Measurements from ENCODE around the gene CDX1. TPM values are rescaled to one million over a fixed set of nuclear protein-coding genes. Genes with fewer than 3 reads are reported as not detected.

CDX1 gene
- total RNA-seq, 1 experiment from 2014 or later = not detected

- no peak for TF ChIP-seq CTCF (IDR thresholded peaks at IDR 0.05; ENCODE audit: unreplicated experiment)
- no peaks in the 10 kb centered on the region for H3K9me3 Mint-ChIP-seq (ENCODE audit: low read depth, unreplicated experiment)
- CTCF ChIA-PET = interaction anchor here (0.6 kb wide), 1 partner anchor 277 kb away, joined by 5 read pairs; no protein-coding TSS in a partner anchor
- H3K27ac Mint-ChIP-seq (ENCODE audit: unreplicated experiment) = no peak overlapping the region
- no peaks in the 10 kb centered on the region for H3K36me3 Mint-ChIP-seq (ENCODE audit: insufficient read depth, unreplicated experiment)
- intact Hi-C loops (cut with micrococcal nuclease; ENCODE audit: unreplicated experiment) = no loop called here
- no peak for DNase-seq
- BruUV-seq (replicated peaks) = no TSS peak
- no peak overlapping the region for H3K4me3 Mint-ChIP-seq (ENCODE audit: low read depth, unreplicated experiment)
- peaks cover 60% of the 10 kb centered on the region for H3K27me3 Mint-ChIP-seq (ENCODE audit: unreplicated experiment)
- H3K4me1 Mint-ChIP-seq (ENCODE audit: low read depth, unreplicated experiment) = peaks cover 10% of the 10 kb centered on the region
These were observed 9.4 kb upstream of the CDX1 start for GRCh38 chr5:150157168-150157567.

DNA sequence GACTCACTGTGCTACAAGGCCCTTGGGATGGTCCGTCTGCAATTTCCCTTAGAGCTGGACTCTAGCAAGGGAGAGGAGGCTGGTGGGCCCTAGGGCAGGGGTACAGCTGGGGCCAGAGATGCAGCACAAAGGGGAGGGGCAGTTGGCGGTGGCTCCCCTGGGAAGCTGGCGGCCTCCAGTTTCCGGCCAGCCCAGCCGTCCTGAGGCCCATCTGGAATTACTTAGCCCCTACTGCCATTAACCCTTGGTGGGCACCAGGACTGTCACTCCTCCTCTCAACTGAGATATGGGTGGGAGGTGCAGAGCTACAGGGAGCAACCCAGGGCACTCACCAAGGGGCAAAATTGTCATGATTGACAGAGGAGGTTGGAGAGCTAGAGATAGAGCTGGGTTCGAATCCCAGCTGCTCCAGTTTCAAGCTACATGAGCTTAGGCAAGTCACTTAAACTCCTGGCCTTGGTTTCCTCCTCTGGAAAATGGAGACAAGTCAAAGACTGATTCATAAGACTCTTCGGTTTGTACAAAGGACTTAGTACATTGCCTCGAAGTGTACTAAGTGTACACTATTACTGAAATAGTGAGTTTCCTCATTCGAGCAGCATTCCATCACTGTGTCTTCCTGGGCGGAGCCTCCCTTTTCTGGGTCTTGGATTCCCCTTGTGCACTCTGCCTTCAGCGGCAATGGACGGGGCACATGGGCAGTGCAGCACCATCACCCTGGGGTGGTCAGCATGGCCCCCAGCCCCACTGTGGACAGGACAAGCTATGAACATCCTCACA, 8.2 kb upstream of the CDX1 start:
- H3K4me3 Mint-ChIP-seq (ENCODE audit: low read depth, unreplicated experiment) = no peak overlapping the region
- no peak for TF ChIP-seq CTCF (IDR thresholded peaks at IDR 0.05; ENCODE audit: unreplicated experiment)
- CTCF ChIA-PET = interaction anchor here (1.2 kb wide), 1 partner anchor 60 kb away, joined by 4 read pairs; no protein-coding TSS in a partner anchor
- H3K36me3 Mint-ChIP-seq (ENCODE audit: insufficient read depth, unreplicated experiment) = no peaks in the 10 kb centered on the region
- H3K27ac Mint-ChIP-seq (ENCODE audit: unreplicated experiment) = no peak overlapping the region
- intact Hi-C loops (cut with micrococcal nuclease; ENCODE audit: unreplicated experiment) = no loop called here
- H3K4me1 Mint-ChIP-seq (ENCODE audit: low read depth, unreplicated experiment) = peaks cover 11% of the 10 kb centered on the region
- H3K27me3 Mint-ChIP-seq (ENCODE audit: unreplicated experiment) = peaks cover 48% of the 10 kb centered on the region
- DNase-seq = no peak
- no peaks in the 10 kb centered on the region for H3K9me3 Mint-ChIP-seq (ENCODE audit: low read depth, unreplicated experiment)
- no TSS peak for BruUV-seq (replicated peaks)

DNA sequence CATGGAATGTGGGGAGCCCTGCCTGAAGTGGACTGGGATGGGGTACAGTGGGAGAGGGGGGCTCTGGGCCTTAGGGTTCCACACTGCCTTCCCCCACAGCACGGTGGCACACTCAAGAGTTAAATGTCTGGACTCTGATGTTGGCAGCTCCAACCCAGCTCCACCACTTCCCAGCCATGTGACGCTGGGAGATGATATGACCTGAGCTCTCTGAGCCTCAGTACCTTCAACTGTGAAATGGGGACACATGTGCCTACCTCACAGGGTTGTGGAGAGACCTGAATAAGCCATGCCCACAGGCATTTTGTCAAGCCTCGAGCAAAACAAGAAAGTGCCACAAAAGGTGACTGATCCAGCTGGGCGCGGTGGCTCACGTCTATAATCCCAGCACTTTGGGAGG, 7.5 kb upstream of the CDX1 start:
- intact Hi-C loops (cut with micrococcal nuclease; ENCODE audit: unreplicated experiment) = no loop called here
- DNase-seq = no peak
- H3K27ac Mint-ChIP-seq (ENCODE audit: unreplicated experiment) = no peak overlapping the region
- no TSS peak for BruUV-seq (replicated peaks)
- H3K4me1 Mint-ChIP-seq (ENCODE audit: low read depth, unreplicated experiment) = peaks cover 18% of the 10 kb centered on the region
- CTCF ChIA-PET = interaction anchor here (1.2 kb wide), 1 partner anchor 59 kb away, joined by 4 read pairs; no protein-coding TSS in a partner anchor
- peaks cover 42% of the 10 kb centered on the region for H3K27me3 Mint-ChIP-seq (ENCODE audit: unreplicated experiment)
- no peak overlapping the region for H3K4me3 Mint-ChIP-seq (ENCODE audit: low read depth, unreplicated experiment)
- no peaks in the 10 kb centered on the region for H3K36me3 Mint-ChIP-seq (ENCODE audit: insufficient read depth, unreplicated experiment)
- no peaks in the 10 kb centered on the region for H3K9me3 Mint-ChIP-seq (ENCODE audit: low read depth, unreplicated experiment)
- no peak for TF ChIP-seq CTCF (IDR thresholded peaks at IDR 0.05; ENCODE audit: unreplicated experiment)

DNA sequence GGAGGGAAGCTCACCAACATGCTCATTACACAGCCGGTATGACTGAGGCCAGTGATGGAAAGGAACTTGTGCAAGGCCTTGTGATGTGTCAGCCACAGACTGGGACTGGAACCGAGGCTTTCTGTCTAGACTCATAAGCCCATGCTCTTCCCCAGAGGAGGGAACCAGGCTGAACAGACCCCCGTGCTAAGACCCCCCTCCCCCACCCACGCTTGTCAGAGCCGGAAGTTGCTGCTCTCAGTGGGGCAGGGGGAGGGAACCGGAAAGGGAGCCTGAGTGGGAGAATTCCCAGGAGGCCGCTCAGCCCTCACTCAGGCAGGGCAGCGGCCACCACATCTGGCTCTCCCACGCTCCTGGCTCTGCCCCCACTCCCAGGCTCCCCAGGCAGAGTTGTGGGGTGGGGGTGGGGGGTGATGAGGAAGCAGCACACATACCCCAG, 6.8 kb upstream of the CDX1 start:
- no peak for TF ChIP-seq CTCF (IDR thresholded peaks at IDR 0.05; ENCODE audit: unreplicated experiment)
- H3K4me3 Mint-ChIP-seq (ENCODE audit: low read depth, unreplicated experiment) = no peak overlapping the region
- CTCF ChIA-PET = no interaction called here
- no peak overlapping the region for H3K27ac Mint-ChIP-seq (ENCODE audit: unreplicated experiment)
- H3K27me3 Mint-ChIP-seq (ENCODE audit: unreplicated experiment) = peaks cover 34% of the 10 kb centered on the region
- no peaks in the 10 kb centered on the region for H3K9me3 Mint-ChIP-seq (ENCODE audit: low read depth, unreplicated experiment)
- peaks cover 25% of the 10 kb centered on the region for H3K4me1 Mint-ChIP-seq (ENCODE audit: low read depth, unreplicated experiment)
- no TSS peak for BruUV-seq (replicated peaks)
- H3K36me3 Mint-ChIP-seq (ENCODE audit: insufficient read depth, unreplicated experiment) = no peaks in the 10 kb centered on the region
- intact Hi-C loops (cut with micrococcal nuclease; ENCODE audit: unreplicated experiment) = no loop called here
- no peak for DNase-seq
